RWPE1 (cell line): Measurements from ENCODE around the gene FAM184B.

Experiments used
- CTCF ChIA-PET: fragments of 350-600 bp; sonication (Branson Sonifier 250); formaldehyde crosslinking; extraction: SDS; loops from one replicate; lab custom pipeline; 2021; lab: Yijun Ruan, JAX
- POLR2A ChIA-PET: fragments of 400-600 bp; formaldehyde crosslinking; extraction: SDS; loops from one replicate; lab custom pipeline; 2020; ENCODE audit warnings: antibody characterized with exemption; ENCODE audit not compliant: low non-redundant PET; lab: Yijun Ruan, JAX
- DNase-seq: peaks from one replicate; pipeline ENCODE4 v3.0.0; 2012; ENCODE audit warnings: low spot score
- H3K27ac ChIP-seq: fragments of 450-650 bp; 2 replicates; pipeline ENCODE4 v1.5.1; 2017
- CTCF ChIP-seq: fragments of 450-650 bp; conservative IDR thresholded peaks from 2 replicates; pipeline ENCODE4 v1.5.1; 2017; ENCODE audit warnings: low read depth, mild to moderate bottlenecking

Gene FAM184B

GRCh38 chr4:17646693-17647092 lies 134.7 kb downstream of the FAM184B start:
- CTCF ChIA-PET = no interaction called here
- no peak for TF ChIP-seq CTCF
- DNase-seq = no peak
- H3K27ac ChIP-seq = no peak overlapping the region
- POLR2A ChIA-PET = no interaction called here

GRCh38 chr4:17642398-17642783 lies 139.0 kb downstream of the FAM184B start:
- CTCF ChIA-PET = no interaction called here
- H3K27ac ChIP-seq = no peak overlapping the region
- no peak for DNase-seq
- no peak for TF ChIP-seq CTCF
- POLR2A ChIA-PET = no interaction called here

GRCh38 chr4:17639136-17639535 lies 142.3 kb downstream of the FAM184B start:
- DNase-seq = no peak
- POLR2A ChIA-PET = no interaction called here
- H3K27ac ChIP-seq = no peak overlapping the region
- CTCF ChIA-PET = no interaction called here
- TF ChIP-seq CTCF = no peak

- peak; percentile 86 for TF ChIP-seq CTCF
- 0 out of 2 replicates have a peak overlapping the region, but pooled peaks have one; percentile 25 for H3K27ac ChIP-seq
- POLR2A ChIA-PET = no interaction called here
- CTCF ChIA-PET = interaction anchor here (0.6 to 0.8 kb wide), 2 partner anchors 23 to 100 kb away, joined by 3 to 4 read pairs; partner anchors contain the start of gene MED28
- peak; percentile 54 for DNase-seq
These were observed 144.5 kb downstream of the FAM184B start for GRCh38 chr4:17636696-17637622.

GRCh38 chr4:17636341-17636695 lies 145.1 kb downstream of the FAM184B start:
- ChIA-PET POLR2A (no interaction called here), CTCF (interaction anchor here (0.6 to 0.8 kb wide), 2 partner anchors 22 to 100 kb away, joined by 3 to 4 read pairs; partner anchors contain the start of gene MED28)
- TF ChIP-seq CTCF = no peak

GRCh38 chr4:17635056-17635455 lies 146.4 kb downstream of the FAM184B start:
- CTCF ChIA-PET = no interaction called here

More at GRCh38 chr4:17636341-17636695, 145.1 kb downstream of the FAM184B start:
- peak overlapping the region; percentile 25; the same call in 1 of the 2 replicates for H3K27ac ChIP-seq
- DNase-seq = no peak

More at GRCh38 chr4:17635056-17635455, 146.4 kb downstream of the FAM184B start:
- no peak for DNase-seq
- POLR2A ChIA-PET = no interaction called here
- no peak for TF ChIP-seq CTCF
- no peak overlapping the region for H3K27ac ChIP-seq
